ENCODE results near the gene ADAT3.

Gene ADAT3

GRCh38 chr19:1943661-1944087 lies 38.5 kb downstream of the ADAT3 start:
- H3K4me3 ChIP-seq (ENCODE audit: severe bottlenecking) = no peak overlapping the region
- ATAC-seq (ENCODE audit: low read depth) (no peak), DNase-seq (ENCODE audit: low spot score) (no peak)
- peak overlapping the region; percentile 93 for H3K27ac ChIP-seq (ENCODE audit: poor library complexity, severe bottlenecking)
- H3K36me3 ChIP-seq (ENCODE audit: low read depth) = no peaks in the 10 kb centered on the region
- no peak for TF ChIP-seq CTCF (IDR thresholded peaks at IDR 0.05; ENCODE audit: poor library complexity, severe bottlenecking)
- no peaks in the 10 kb centered on the region for H3K9me3 ChIP-seq (ENCODE audit: severe bottlenecking)
- no peaks in the 10 kb centered on the region for H3K27me3 ChIP-seq (ENCODE audit: insufficient read depth, poor library complexity, severe bottlenecking)
- no peaks in the 10 kb centered on the region for H3K4me1 ChIP-seq (ENCODE audit: insufficient read depth, poor library complexity, severe bottlenecking)

GRCh38 chr19:1944088-1944915 lies 39.1 kb downstream of the ADAT3 start:
- no peaks in the 10 kb centered on the region for H3K27me3 ChIP-seq (ENCODE audit: insufficient read depth, poor library complexity, severe bottlenecking)
- ATAC-seq (ENCODE audit: low read depth) = no peak
- no peak for DNase-seq (ENCODE audit: low spot score)
- no peak for TF ChIP-seq CTCF (IDR thresholded peaks at IDR 0.05; ENCODE audit: poor library complexity, severe bottlenecking)
- no peaks in the 10 kb centered on the region for H3K4me1 ChIP-seq (ENCODE audit: insufficient read depth, poor library complexity, severe bottlenecking)
- no peaks in the 10 kb centered on the region for H3K9me3 ChIP-seq (ENCODE audit: severe bottlenecking)
- H3K4me3 ChIP-seq (ENCODE audit: severe bottlenecking) = no peak overlapping the region
- no peak overlapping the region for H3K27ac ChIP-seq (ENCODE audit: poor library complexity, severe bottlenecking)
- H3K36me3 ChIP-seq (ENCODE audit: low read depth) = no peaks in the 10 kb centered on the region

GRCh38 chr19:1944916-1945561 lies 39.8 kb downstream of the ADAT3 start:
- no peaks in the 10 kb centered on the region for H3K9me3 ChIP-seq (ENCODE audit: severe bottlenecking)
- no peak for TF ChIP-seq CTCF (IDR thresholded peaks at IDR 0.05; ENCODE audit: poor library complexity, severe bottlenecking)
- no peaks in the 10 kb centered on the region for H3K4me1 ChIP-seq (ENCODE audit: insufficient read depth, poor library complexity, severe bottlenecking)
- no peaks in the 10 kb centered on the region for H3K27me3 ChIP-seq (ENCODE audit: insufficient read depth, poor library complexity, severe bottlenecking)
- DNase-seq (ENCODE audit: low spot score) (no peak), ATAC-seq (ENCODE audit: low read depth) (no peak)
- H3K27ac ChIP-seq (ENCODE audit: poor library complexity, severe bottlenecking) = no peak overlapping the region
- no peaks in the 10 kb centered on the region for H3K36me3 ChIP-seq (ENCODE audit: low read depth)
- H3K4me3 ChIP-seq (ENCODE audit: severe bottlenecking) = no peak overlapping the region

GRCh38 chr19:1945899-1946298 lies 40.7 kb downstream of the ADAT3 start:
- no peak for ATAC-seq (ENCODE audit: low read depth)
- no peaks in the 10 kb centered on the region for H3K27me3 ChIP-seq (ENCODE audit: insufficient read depth, poor library complexity, severe bottlenecking)

More at GRCh38 chr19:1945899-1946298, 40.7 kb downstream of the ADAT3 start:
- DNase-seq (ENCODE audit: low spot score) = no peak
- Histone ChIP-seq H3K4me3 (ENCODE audit: severe bottlenecking) (no peak overlapping the region), H3K9me3 (ENCODE audit: severe bottlenecking) (no peaks in the 10 kb centered on the region), H3K36me3 (ENCODE audit: low read depth) (peaks cover 6% of the 10 kb centered on the region; the same call in 1 of the 2 replicates), H3K27ac (ENCODE audit: poor library complexity, severe bottlenecking) (no peak overlapping the region), H3K4me1 (ENCODE audit: insufficient read depth, poor library complexity, severe bottlenecking) (no peaks in the 10 kb centered on the region)
- TF ChIP-seq CTCF (IDR thresholded peaks at IDR 0.05; ENCODE audit: poor library complexity, severe bottlenecking) = no peak
